Fibroblast of lung (primary cell): ENCODE data around the gene PTPN20.

Source experiments
- CTCF ChIP-seq, 2 donors: IDR thresholded peaks in 1 of 2; conservative IDR thresholded peaks in 1 of 2; 1 replicate in 1 of 2; 2 replicates in 1 of 2; pipeline ENCODE4 v1.5.1; 2011 to 2012; ENCODE audit warnings: low read length in 2 of 2, control low read depth in 1 of 2, inconsistent platforms in 1 of 2, low read depth in 1 of 2, mild to moderate bottlenecking in 1 of 2
- EZH2 ChIP-seq: IDR thresholded peaks from 2 replicates; pipeline ENCODE4 v1.5.1; 2012; ENCODE audit warnings: low read length, control low read depth, mild to moderate bottlenecking; ENCODE audit errors: missing control alignments

- TF ChIP-seq CTCF (conservative IDR thresholded peaks at IDR 0.05 in 1 of 2, IDR thresholded peaks at IDR 0.05 in 1 of 2; ENCODE audit: low read depth in 1 of 2, low read length in 2 of 2), result no peak
- no peak for TF ChIP-seq EZH2
These were observed 98.8 kb downstream of the PTPN20 start for GRCh38 chr10:47010036-47010435.
